Fibroblast of lung (primary cell): ENCODE data around the gene CHKA.

Experiments used
- EZH2 ChIP-seq: IDR thresholded peaks from 2 replicates; pipeline ENCODE4 v1.5.1; 2012; ENCODE audit warnings: low read length, control low read depth, mild to moderate bottlenecking; ENCODE audit errors: missing control alignments
- TF ChIP-seq, protein P1 (sequence below), 2 donors: IDR thresholded peaks in 1 of 2; conservative IDR thresholded peaks in 1 of 2; 1 replicate in 1 of 2; 2 replicates in 1 of 2; pipeline ENCODE4 v1.5.1; 2011 to 2012; ENCODE audit warnings: low read length in 2 of 2, control low read depth in 1 of 2, inconsistent platforms in 1 of 2, low read depth in 1 of 2, mild to moderate bottlenecking in 1 of 2

DNA sequence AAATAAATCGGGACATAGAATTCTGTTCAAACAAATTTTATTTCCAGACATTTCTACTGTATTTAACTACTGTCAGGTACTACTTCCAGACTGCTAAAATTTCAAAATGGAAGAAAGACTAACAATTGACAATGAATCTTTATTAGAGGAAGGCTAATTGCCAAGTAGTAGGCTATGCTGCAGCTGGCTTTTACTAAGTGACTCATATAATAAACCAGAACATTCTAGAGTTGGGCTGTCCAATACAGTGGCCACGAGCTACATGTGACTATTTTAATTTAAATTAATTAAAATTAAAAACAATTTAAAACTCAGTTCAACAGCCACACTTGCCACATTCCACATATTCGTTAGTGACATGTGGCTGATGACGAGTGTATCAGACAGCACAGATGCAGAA, 27.6 kb downstream of the CHKA start:
- TF ChIP-seq, protein P1, sequence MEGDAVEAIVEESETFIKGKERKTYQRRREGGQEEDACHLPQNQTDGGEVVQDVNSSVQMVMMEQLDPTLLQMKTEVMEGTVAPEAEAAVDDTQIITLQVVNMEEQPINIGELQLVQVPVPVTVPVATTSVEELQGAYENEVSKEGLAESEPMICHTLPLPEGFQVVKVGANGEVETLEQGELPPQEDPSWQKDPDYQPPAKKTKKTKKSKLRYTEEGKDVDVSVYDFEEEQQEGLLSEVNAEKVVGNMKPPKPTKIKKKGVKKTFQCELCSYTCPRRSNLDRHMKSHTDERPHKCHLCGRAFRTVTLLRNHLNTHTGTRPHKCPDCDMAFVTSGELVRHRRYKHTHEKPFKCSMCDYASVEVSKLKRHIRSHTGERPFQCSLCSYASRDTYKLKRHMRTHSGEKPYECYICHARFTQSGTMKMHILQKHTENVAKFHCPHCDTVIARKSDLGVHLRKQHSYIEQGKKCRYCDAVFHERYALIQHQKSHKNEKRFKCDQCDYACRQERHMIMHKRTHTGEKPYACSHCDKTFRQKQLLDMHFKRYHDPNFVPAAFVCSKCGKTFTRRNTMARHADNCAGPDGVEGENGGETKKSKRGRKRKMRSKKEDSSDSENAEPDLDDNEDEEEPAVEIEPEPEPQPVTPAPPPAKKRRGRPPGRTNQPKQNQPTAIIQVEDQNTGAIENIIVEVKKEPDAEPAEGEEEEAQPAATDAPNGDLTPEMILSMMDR (conservative IDR thresholded peaks at IDR 0.05 in 1 of 2, IDR thresholded peaks at IDR 0.05 in 1 of 2; ENCODE audit: low read depth in 1 of 2, low read length in 2 of 2): no peak
- TF ChIP-seq EZH2: no peak
